Measurements from ENCODE around the gene MTUS2.

Gene MTUS2

GRCh38 chr13:29266261-29266660 lies 446.1 kb downstream of the MTUS2 start:
- DNase-seq = no peak

- DNase-seq = no peak
Observed at GRCh38 chr13:29266756-29267733, 446.9 kb downstream of the MTUS2 start.

- DNase-seq = no peak
Observed at GRCh38 chr13:29270271-29270985, 450.3 kb downstream of the MTUS2 start.

GRCh38 chr13:29271606-29272005 lies 451.5 kb downstream of the MTUS2 start:
- DNase-seq = no peak

GRCh38 chr13:29279356-29280254 lies 459.5 kb downstream of the MTUS2 start:
- DNase-seq = no peak

- DNase-seq = no peak
Observed at GRCh38 chr13:29281932-29282495, 461.9 kb downstream of the MTUS2 start.

GRCh38 chr13:29284726-29285125 lies 464.6 kb downstream of the MTUS2 start:
- DNase-seq = no peak

- no peak for DNase-seq
Observed at GRCh38 chr13:29287237-29287636, 467.1 kb downstream of the MTUS2 start.

- no peak for DNase-seq
Observed at GRCh38 chr13:29292045-29292444, 471.9 kb downstream of the MTUS2 start.

GRCh38 chr13:29294821-29295220 lies 474.7 kb downstream of the MTUS2 start:
- no peak for DNase-seq

- DNase-seq = no peak
Observed at GRCh38 chr13:29301027-29301426, 480.9 kb downstream of the MTUS2 start.

- no peak for DNase-seq
Observed at GRCh38 chr13:29304148-29304547, 484.0 kb downstream of the MTUS2 start.

- no peak for DNase-seq
Observed at GRCh38 chr13:29310806-29311205, 490.7 kb downstream of the MTUS2 start.

GRCh38 chr13:29315847-29316246 lies 495.7 kb downstream of the MTUS2 start:
- no peak for DNase-seq

GRCh38 chr13:29317828-29318227 lies 497.7 kb downstream of the MTUS2 start:
- no peak for DNase-seq

GRCh38 chr13:29318741-29319140 lies 498.6 kb downstream of the MTUS2 start:
- no peak for DNase-seq

GRCh38 chr13:29319451-29319850 lies 499.3 kb downstream of the MTUS2 start:
- DNase-seq = no peak

- DNase-seq = no peak
Observed at GRCh38 chr13:29323954-29324353, 503.8 kb downstream of the MTUS2 start.

GRCh38 chr13:29324601-29325000 lies 504.5 kb downstream of the MTUS2 start:
- no peak for DNase-seq

GRCh38 chr13:29328501-29328900 lies 508.4 kb downstream of the MTUS2 start:
- no peak for DNase-seq

GRCh38 chr13:29336356-29336755 lies 516.2 kb downstream of the MTUS2 start:
- DNase-seq = no peak
